H1 (cell line): ENCODE data around the gene HTRA2. TPM values are rescaled to one million over a fixed set of nuclear protein-coding genes. Genes with fewer than 3 reads are reported as not detected.

Experiments
- CTCF ChIA-PET: fragments of 300-600 bp; sonication (Branson Sonifier 250); formaldehyde crosslinking; loops from one replicate; lab custom pipeline; 2021; ENCODE audit not compliant: partially characterized antibody; lab: Charles Lee
- POLR2A ChIA-PET: fragments of 300-600 bp; sonication (Branson Sonifier 250); formaldehyde crosslinking; loops from one replicate; lab custom pipeline; 2021; ENCODE audit warnings: inconsistent platforms; ENCODE audit not compliant: partially characterized antibody; lab: Charles Lee
- DNase-seq, 2 experiments: peaks; one replicate each; pipeline versions ENCODE4 v3.0.0 to v3.0.0-alpha.2; 2010 to 2022; ENCODE audit warnings: low spot score in 2 of 2, low read depth in 1 of 2, mixed read lengths in 1 of 2
- FAIRE-seq: peaks from 2 replicates; lab custom pipeline; 2011; peaks lifted over from hg19 to GRCh38; lab: Jason Lieb, UNC
- H2AFZ ChIP-seq: 2 replicates; pipeline ENCODE4 v1.8.1; 2012; ENCODE audit warnings: low read length, inconsistent platforms
- H2AK5ac ChIP-seq: 2 replicates; pipeline ENCODE4 v1.6.1; 2013; ENCODE audit warnings: low read depth, low read length
- H2BK120ac ChIP-seq: replicated peaks from 2 replicates; pipeline ENCODE3; 2013; ENCODE audit warnings: low read depth, low read length, inconsistent platforms
- H2BK12ac ChIP-seq: 2 replicates; pipeline ENCODE4 v1.6.1; 2013; ENCODE audit warnings: low read depth, low read length
- H2BK15ac ChIP-seq: 2 replicates; pipeline ENCODE4 v1.6.1; 2013; ENCODE audit warnings: low read length
- H2BK20ac ChIP-seq: 2 replicates; pipeline ENCODE4 v1.6.1; 2013; ENCODE audit warnings: low read length
- H2BK5ac ChIP-seq: 2 replicates; pipeline ENCODE4 v1.6.1; 2013; ENCODE audit warnings: low read depth, low read length
- H3K14ac ChIP-seq: 2 replicates; pipeline ENCODE4 v1.6.1; 2013; ENCODE audit warnings: inconsistent platforms; ENCODE audit not compliant: insufficient read length
- H3K18ac ChIP-seq: 2 replicates; pipeline ENCODE4 v1.6.1; 2013; ENCODE audit warnings: low read length; ENCODE audit errors: extremely low read depth
- H3K23ac ChIP-seq: 2 replicates; pipeline ENCODE4 v1.6.1; 2013; ENCODE audit warnings: inconsistent platforms; ENCODE audit not compliant: insufficient read length
- H3K23me2 ChIP-seq: 2 replicates; pipeline ENCODE4 v1.6.1; 2013; ENCODE audit warnings: low read depth, low read length
- H3K27ac ChIP-seq: 2 replicates; pipeline ENCODE4 v1.6.1; 2011; ENCODE audit warnings: low read depth, low read length, inconsistent platforms
- H3K27me3 ChIP-seq, 4 experiments: replicated peaks in 1 of 4; 1 replicate in 1 of 4; 2 replicates in 3 of 4; pipeline versions ENCODE4 v1.6.1 to v1.8.1; 2011 to 2013; ENCODE audit warnings: low read length in 3 of 4, mild to moderate bottlenecking in 3 of 4, inconsistent platforms in 2 of 4, mixed read lengths in 2 of 4, moderate library complexity in 1 of 4; ENCODE audit not compliant: control insufficient read depth in 3 of 4, insufficient read depth in 3 of 4; ENCODE audit errors: extremely low read depth in 1 of 4
- H3K36me3 ChIP-seq, 4 experiments: 2 replicates each; pipeline versions ENCODE4 v1.6.1 to v1.8.1; 2011 to 2013; ENCODE audit warnings: mild to moderate bottlenecking in 4 of 4, low read length in 3 of 4, moderate library complexity in 2 of 4, control low read depth in 1 of 4, inconsistent platforms in 1 of 4; ENCODE audit not compliant: insufficient read depth in 4 of 4, control insufficient read depth in 2 of 4
- H3K4ac ChIP-seq: replicated peaks from 2 replicates; pipeline ENCODE3; 2013; ENCODE audit warnings: low read length, low read depth, mixed read lengths, inconsistent platforms; ENCODE audit not compliant: insufficient read length
- H3K4me1 ChIP-seq, 4 experiments: replicated peaks in 1 of 4; 1 replicate in 1 of 4; 2 replicates in 3 of 4; pipeline versions ENCODE4 v1.6.1 to v1.8.1; 2011 to 2013; ENCODE audit warnings: low read length in 3 of 4, inconsistent platforms in 2 of 4, mixed read lengths in 1 of 4; ENCODE audit not compliant: insufficient read depth in 4 of 4, control insufficient read depth in 3 of 4
- H3K4me2 ChIP-seq, 2 experiments: 2 replicates each; pipeline versions ENCODE4 v1.6.1 to v1.8.1; 2011 to 2013; ENCODE audit warnings: low read depth in 2 of 2, low read length in 2 of 2, control low read depth in 1 of 2, inconsistent platforms in 1 of 2, mild to moderate bottlenecking in 1 of 2; ENCODE audit not compliant: insufficient read depth in 1 of 2
- H3K4me3 ChIP-seq, 4 experiments: fragments of 200-600, 300-600 bp in 1 of 4; sonication (generic), shearing (Covaris generic), sonication (Bioruptor Twin) in 1 of 4; 2 replicates each; pipeline versions ENCODE4 v1.5.1 to v1.8.1; 2011 to 2016; ENCODE audit warnings: low read length in 4 of 4, low read depth in 3 of 4, control low read depth in 2 of 4, inconsistent platforms in 2 of 4, mild to moderate bottlenecking in 2 of 4, mixed read lengths in 1 of 4, moderate library complexity in 1 of 4; ENCODE audit not compliant: insufficient read depth in 2 of 4; ENCODE audit errors: extremely low read depth in 1 of 4
- H3K56ac ChIP-seq: replicated peaks from 2 replicates; pipeline ENCODE3; 2013; ENCODE audit warnings: low read depth, mild to moderate bottlenecking, mixed read lengths, low read length, inconsistent platforms; ENCODE audit not compliant: insufficient read length
- H3K79me1 ChIP-seq: 2 replicates; pipeline ENCODE4 v1.6.1; 2013; ENCODE audit warnings: low read depth, low read length, control low read depth
- H3K79me2 ChIP-seq, 2 experiments: 2 replicates each; pipeline versions ENCODE4 v1.6.1 to v1.8.1; 2012 to 2013; ENCODE audit warnings: low read length in 2 of 2, mild to moderate bottlenecking in 2 of 2, inconsistent platforms in 1 of 2; ENCODE audit not compliant: insufficient read depth in 2 of 2, control insufficient read depth in 1 of 2
- H3K9ac ChIP-seq, 4 experiments: replicated peaks in 1 of 4; 1 replicate in 1 of 4; 2 replicates in 3 of 4; pipeline versions ENCODE4 v1.6.1 to v1.8.1; 2011 to 2013; ENCODE audit warnings: low read depth in 3 of 4, low read length in 3 of 4, control low read depth in 2 of 4, mild to moderate bottlenecking in 2 of 4, moderate library complexity in 2 of 4, inconsistent platforms in 1 of 4; ENCODE audit errors: extremely low read depth in 1 of 4
- H3K9me3 ChIP-seq, 2 experiments: 2 replicates each; pipeline versions ENCODE4 v1.6.1 to v1.8.1; 2012 to 2013; ENCODE audit warnings: mild to moderate bottlenecking in 2 of 2, moderate library complexity in 2 of 2, control low read depth in 1 of 2, inconsistent platforms in 1 of 2, low read depth in 1 of 2, low read length in 1 of 2, mixed read lengths in 1 of 2; ENCODE audit not compliant: insufficient read depth in 2 of 2
- H4K20me1 ChIP-seq, 2 experiments: replicated peaks in 1 of 2; 2 replicates each; pipeline versions ENCODE3 to v1.8.1; 2011 to 2013; ENCODE audit warnings: inconsistent platforms in 2 of 2, low read length in 2 of 2, mild to moderate bottlenecking in 1 of 2; ENCODE audit not compliant: insufficient read depth in 2 of 2, control insufficient read depth in 1 of 2
- H4K5ac ChIP-seq: 2 replicates; pipeline ENCODE4 v1.6.1; 2013; ENCODE audit warnings: low read length, low read depth, mixed read lengths, inconsistent platforms; ENCODE audit not compliant: insufficient read length
- H4K8ac ChIP-seq: 2 replicates; pipeline ENCODE4 v1.8.0; 2013; ENCODE audit warnings: mild to moderate bottlenecking, moderate library complexity, low read length, inconsistent platforms; ENCODE audit not compliant: insufficient read depth; ENCODE audit errors: extremely low read depth
- H4K91ac ChIP-seq: replicated peaks from 2 replicates; pipeline ENCODE3; 2013; ENCODE audit warnings: low read length, mixed read lengths, inconsistent platforms; ENCODE audit not compliant: insufficient read length
- CTCF ChIP-seq, 3 experiments: IDR thresholded peaks; 1 replicate in 2 of 3; 2 replicates in 1 of 3; pipeline versions ENCODE4 v1.5.1 to v1.6.1; 2011; ENCODE audit warnings: low read length in 3 of 3, mild to moderate bottlenecking in 3 of 3, inconsistent platforms in 2 of 3, low read depth in 1 of 3, moderate library complexity in 1 of 3; ENCODE audit not compliant: insufficient read depth in 1 of 3; ENCODE audit errors: control extremely low read depth in 1 of 3
- JUND ChIP-seq: IDR thresholded peaks from 2 replicates; pipeline ENCODE4 v1.6.1; 2011; ENCODE audit warnings: mild to moderate bottlenecking, improper control_type of control experiment, low read length
- RAD21 ChIP-seq, 2 experiments: IDR thresholded peaks in 1 of 2; conservative IDR thresholded peaks in 1 of 2; 2 replicates each; pipeline ENCODE4 v1.6.1; 2011; ENCODE audit warnings: low read depth in 2 of 2, low read length in 2 of 2, improper control_type of control experiment in 1 of 2, inconsistent platforms in 1 of 2, mild to moderate bottlenecking in 1 of 2, moderate library complexity in 1 of 2
- SP2 ChIP-seq: IDR thresholded peaks from 2 replicates; pipeline ENCODE4 v1.6.1; 2012; ENCODE audit warnings: mild to moderate bottlenecking, low read length, inconsistent platforms
- SUZ12 ChIP-seq: fragments of 200-600 bp; sonication (generic); IDR thresholded peaks from 2 replicates; pipeline ENCODE4 v1.6.1; 2012; ENCODE audit warnings: mild to moderate bottlenecking, inconsistent platforms, low read length, moderate library complexity, mixed read lengths
- WGBS, 2 experiments: shearing (Covaris generic) in 1 of 2; methylation state at CpG; one replicate each; pipeline versions ENCODE4 v1.1.6 to v1.1.7; 2013 to 2015; ENCODE audit warnings: low lambda C conversion rate in 2 of 2, mixed read lengths in 2 of 2, inconsistent platforms in 1 of 2, low coverage in 1 of 2, missing lambda C conversion rate in 1 of 2; ENCODE audit not compliant: insufficient replicate concordance in 2 of 2, insufficient coverage in 1 of 2, insufficient read length in 1 of 2; ENCODE audit errors: extremely low coverage in 1 of 2, missing lambda C conversion rate in 1 of 2; 5-methylcytosine and 5-hydroxymethylcytosine counted together
- polyA plus RNA-seq, 7 experiments: library from polyadenylated mRNA; depleted of rRNA in 3 of 7; stranded (reverse) in 5 of 7; unstranded in 2 of 7; fragments of >200 nt in 5 of 7; fragments of 200-250 nt in 2 of 7; gene quantifications; 1 replicate in 5 of 7; 2 replicates in 1 of 7; 4 replicates in 1 of 7; pipeline versions ENCODE4 v1.2.1 to v1.2.3, GENCODE V29; 2011 to 2013; ENCODE audit warnings: missing spikeins in 2 of 7, mixed read lengths in 2 of 7
- total RNA-seq: library from RNA; stranded (reverse); fragmentation: NEBNext Ultra II Directional; extraction: Animal tissue kit (Norgen Biotek cat#: 25700); gene quantifications from 2 replicates; pipeline ENCODE4 v1.2.1, GENCODE V29; 2021

HTRA2 gene
- total and polyA plus RNA-seq, 2 of the 8 experiments (the other 6 are each of a cell fraction or from before 2014, with no cell fraction given) = 21.6 to 37.6 TPM

GRCh38 chr2:74572178-74572925, 42.6 kb downstream of the HTRA2 start:
- no peak overlapping the region for H2AK5ac ChIP-seq
- H3K56ac ChIP-seq = no peak overlapping the region
- ChIA-PET CTCF (interaction anchor here (0.6 to 10.0 kb wide), 19 partner anchors 8 to 99 kb away, joined by 3 to 158 read pairs (median 4); partner anchors contain the start of genes CCDC142, LBX2, MRPL53 and TTC31), POLR2A (interaction anchor here (1.0 to 1.2 kb wide), 3 partner anchors 18 to 75 kb away, joined by 3 to 4 read pairs (median 4); partner anchors contain the start of genes AUP1, DOK1, HTRA2 and LOXL3)
- no peak overlapping the region for H2BK20ac ChIP-seq
- no peak overlapping the region for H4K8ac ChIP-seq
- H4K20me1 ChIP-seq = no peaks in the 10 kb centered on the region
- DNase-seq (no peak), FAIRE-seq (no peak)
- peak; percentile 50 to 66 (median 56) for TF ChIP-seq CTCF (IDR thresholded peaks at IDR 0.05; ENCODE audit: control extremely low read depth in 1 of 3, insufficient read depth in 1 of 3, low read depth in 1 of 3, low read length in 3 of 3)
- TF ChIP-seq SUZ12 = no peak
- TF ChIP-seq RAD21 (IDR thresholded peaks at IDR 0.05 in 1 of 2, conservative IDR thresholded peaks at IDR 0.05 in 1 of 2; ENCODE audit: low read depth in 2 of 2, low read length in 2 of 2) = peak; percentile 37 to 55; a peak in 3 of 4 replicates
- TF ChIP-seq JUND = no peak
- no peak for TF ChIP-seq SP2
- no peaks in the 10 kb centered on the region for H3K36me3 ChIP-seq
- no peaks in the 10 kb centered on the region for H3K27me3 ChIP-seq
- H4K91ac ChIP-seq = no peak overlapping the region
- peaks cover 4% of the 10 kb centered on the region; the same call in 1 of the 2 replicates for H3K23me2 ChIP-seq
- no peak overlapping the region for H2BK12ac ChIP-seq
- no peaks in the 10 kb centered on the region for H3K79me2 ChIP-seq
- no peak overlapping the region for H2BK15ac ChIP-seq
- H3K4ac ChIP-seq = no peak overlapping the region
- H3K27ac ChIP-seq = no peak overlapping the region
- no peak overlapping the region for H3K23ac ChIP-seq
- no peaks in the 10 kb centered on the region for H3K9me3 ChIP-seq
- WGBS, 2 experiments = 68% methylated on average over 3 of the region's 3 CpGs; no CpG with 5 or more reads in 1 of the 2 experiments
- H3K14ac ChIP-seq = no peak overlapping the region
- H3K18ac ChIP-seq = no peak overlapping the region
- no peak overlapping the region for H3K4me3 ChIP-seq
- H3K4me2 ChIP-seq = no peak overlapping the region
- H2AFZ ChIP-seq = no peak overlapping the region
- H4K5ac ChIP-seq = no peak overlapping the region
- no peaks in the 10 kb centered on the region for H3K79me1 ChIP-seq
- no peaks in the 10 kb centered on the region for H3K4me1 ChIP-seq
- no peak overlapping the region for H3K9ac ChIP-seq
- H2BK120ac ChIP-seq = no peak overlapping the region
- H2BK5ac ChIP-seq = no peak overlapping the region
